GM19351 (cell line): ENCODE data around the gene FAM174B.
"Not testable (repeated sequence)": the region's sequence is repeated elsewhere in the genome, so short reads cannot be mapped to it uniquely, and the experiment has no call there.

ENCODE experiments used
- ATAC-seq: cut with Tn5 transposase; IDR thresholded peaks from one replicate; pipeline ENCODE4 v1.9.1; 2021; ENCODE audit warnings: mild to moderate bottlenecking, moderate library complexity; ENCODE audit not compliant: unreplicated experiment

FAM174B gene

GRCh38 chr15:92619145-92620101, 36.2 kb downstream of the FAM174B start:
- ATAC-seq, result no peak

- no peak for ATAC-seq
Measured at GRCh38 chr15:92617549-92618520, 37.7 kb downstream of the FAM174B start.

- ATAC-seq, result no peak
Measured at GRCh38 chr15:92616621-92617548, 38.7 kb downstream of the FAM174B start.

GRCh38 chr15:92614791-92615785, 40.5 kb downstream of the FAM174B start:
- no peak for ATAC-seq

GRCh38 chr15:92614301-92614700, 41.3 kb downstream of the FAM174B start:
- no peak for ATAC-seq

- no peak for ATAC-seq
Measured at GRCh38 chr15:92613841-92614240, 41.7 kb downstream of the FAM174B start.

- ATAC-seq, result no peak
Measured at GRCh38 chr15:92612891-92613290, 42.7 kb downstream of the FAM174B start.

GRCh38 chr15:92611995-92612745, 43.4 kb downstream of the FAM174B start:
- no peak for ATAC-seq

GRCh38 chr15:92611150-92611549, 44.4 kb downstream of the FAM174B start:
- ATAC-seq, result no peak

- ATAC-seq, result no peak
Measured at GRCh38 chr15:92610101-92610520, 45.5 kb downstream of the FAM174B start.

GRCh38 chr15:92608866-92609700, 46.5 kb downstream of the FAM174B start:
- no peak for ATAC-seq

- ATAC-seq, result not testable (repeated sequence)
Measured at GRCh38 chr15:92606836-92607150, 48.8 kb downstream of the FAM174B start.

- no peak for ATAC-seq
Measured at GRCh38 chr15:92606126-92606835, 49.3 kb downstream of the FAM174B start.

- ATAC-seq, result no peak
Measured at GRCh38 chr15:92605225-92605944, 50.2 kb downstream of the FAM174B start.

- ATAC-seq, result no peak
Measured at GRCh38 chr15:92603743-92604470, 51.7 kb downstream of the FAM174B start.

- ATAC-seq, result no peak
Measured at GRCh38 chr15:92603278-92603677, 52.3 kb downstream of the FAM174B start.
